HG03045 (cell line): ENCODE results near the gene LIPM.
"Not testable (repeated sequence)": the region's sequence is repeated elsewhere in the genome, so short reads cannot be mapped to it uniquely, and the experiment has no call there.

ENCODE experiments used
- ATAC-seq: cut with Tn5 transposase; IDR thresholded peaks from one replicate; pipeline ENCODE4 v1.9.1; 2021; ENCODE audit warnings: mild to moderate bottlenecking, moderate library complexity; ENCODE audit not compliant: unreplicated experiment

Gene LIPM

DNA sequence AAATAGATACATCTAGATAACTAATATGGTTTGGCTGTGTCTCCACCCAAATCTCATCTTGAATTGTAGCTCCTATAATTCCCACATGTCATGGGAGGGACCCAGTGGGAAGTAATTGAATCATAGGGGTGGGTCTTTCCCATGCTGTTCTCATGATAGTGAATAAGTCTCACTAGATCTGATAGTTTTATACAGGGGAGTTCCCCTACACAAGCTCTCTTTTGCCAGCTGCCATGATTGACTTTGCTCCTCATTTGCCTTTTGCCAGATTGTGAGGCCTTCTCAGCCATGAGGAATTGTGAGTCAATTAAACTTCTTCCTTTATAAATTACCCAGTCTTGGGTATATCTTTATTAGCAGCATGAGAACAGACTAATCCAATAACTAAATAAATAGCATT is 35.1 kb downstream of the LIPM start:
- ATAC-seq = not testable (repeated sequence)

DNA sequence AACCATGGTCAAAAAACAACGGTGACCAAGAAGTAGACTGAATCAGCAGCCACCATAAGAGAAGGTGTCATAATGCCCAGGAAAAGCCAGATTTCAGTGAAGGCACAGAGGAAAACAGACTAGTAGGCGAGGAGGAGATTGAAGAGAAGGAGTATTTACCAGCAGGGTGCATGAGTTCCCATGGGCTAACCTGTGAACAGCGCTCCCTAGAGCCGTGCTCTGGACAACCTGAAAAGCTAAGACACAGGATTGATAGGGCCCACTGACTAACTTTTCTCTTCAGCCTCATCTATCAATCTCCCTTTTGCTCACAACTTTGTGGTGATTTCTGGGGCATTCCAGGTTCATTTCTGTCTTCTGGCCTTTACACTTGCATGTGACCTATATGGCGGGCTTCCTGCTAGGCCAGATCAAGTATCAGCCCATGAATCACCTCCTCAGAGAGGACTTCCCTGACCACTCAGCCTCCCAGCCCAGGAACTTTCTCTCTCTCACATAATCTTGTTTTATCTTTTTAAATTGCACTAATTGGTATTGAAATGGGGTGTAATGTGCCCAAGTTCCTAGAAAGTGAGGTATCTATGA is 36.3 kb downstream of the LIPM start:
- ATAC-seq = no peak

DNA sequence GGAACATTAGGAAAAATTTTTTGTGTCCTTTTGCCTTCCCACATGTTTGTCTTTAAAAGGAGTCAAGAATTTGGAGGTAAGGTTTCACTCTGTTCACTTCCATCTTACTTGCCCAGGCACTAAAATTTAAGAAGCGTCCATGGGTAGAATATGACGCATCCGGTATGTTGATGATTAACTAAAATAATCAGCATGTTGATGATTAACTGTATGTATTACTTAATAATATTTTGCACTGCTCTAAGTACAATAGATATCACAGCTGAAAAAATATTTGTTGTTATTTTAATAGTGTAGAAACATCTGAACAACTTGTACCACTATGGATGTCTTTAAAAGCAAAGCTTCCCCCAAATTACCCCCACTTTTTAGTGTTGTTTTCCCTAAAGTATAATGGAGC is 37.6 kb downstream of the LIPM start:
- no peak for ATAC-seq

DNA sequence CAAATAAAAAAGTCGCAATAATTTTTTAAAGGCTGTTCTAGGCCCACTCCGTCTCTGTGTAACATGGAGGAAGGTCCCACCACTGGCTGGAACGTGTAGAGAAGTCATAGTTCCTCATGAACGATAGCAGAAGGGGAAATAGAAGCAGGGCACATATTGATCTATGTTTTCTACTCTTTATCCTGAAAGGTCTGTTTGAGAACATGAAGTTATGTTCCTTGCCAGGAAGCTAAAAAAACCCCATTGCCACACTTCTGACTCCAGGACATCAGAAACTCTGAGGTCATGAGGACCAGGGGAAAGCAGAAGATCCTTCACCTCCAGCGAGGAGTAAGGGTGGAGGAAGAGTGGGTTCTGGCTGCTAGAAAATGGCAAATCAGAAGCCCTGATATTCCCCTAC is 38.4 kb downstream of the LIPM start:
- no peak for ATAC-seq

DNA sequence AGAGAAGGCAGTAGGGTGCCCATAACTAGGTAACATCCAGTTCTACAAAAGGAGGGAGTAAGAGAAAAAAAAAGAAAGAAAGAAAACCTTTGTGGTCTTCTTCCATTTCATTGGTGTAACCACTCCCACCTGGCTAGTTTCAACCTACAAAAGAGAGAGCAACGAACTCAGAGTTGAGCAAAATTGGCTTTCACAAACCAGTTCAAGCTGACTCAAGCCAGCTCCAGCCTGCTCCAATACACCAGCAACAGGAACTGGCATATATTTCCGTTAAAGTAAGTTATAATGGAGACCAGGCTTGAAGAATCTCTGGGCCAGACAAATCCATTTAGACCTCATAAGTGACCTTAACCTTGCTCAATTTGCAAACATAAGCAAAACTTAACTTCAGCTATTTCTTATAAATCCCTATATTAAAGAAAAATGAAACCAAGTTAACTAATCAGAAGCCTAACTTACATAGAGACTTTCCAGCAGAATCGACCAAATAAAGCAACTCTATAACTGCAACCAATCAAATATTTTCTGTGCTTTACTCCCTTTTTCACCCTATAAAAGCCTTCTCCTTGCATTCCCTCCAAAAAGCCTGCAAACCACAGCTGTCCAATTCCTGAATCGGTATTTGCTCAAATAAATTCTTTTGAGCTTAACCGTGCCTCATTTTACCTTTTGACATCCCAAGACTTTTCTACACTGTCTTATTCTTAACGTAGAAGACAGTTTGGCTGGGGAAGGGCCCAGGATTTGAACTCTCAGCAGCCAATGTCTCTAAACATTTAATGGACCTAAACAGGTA is 39.0 kb downstream of the LIPM start:
- ATAC-seq = no peak

DNA sequence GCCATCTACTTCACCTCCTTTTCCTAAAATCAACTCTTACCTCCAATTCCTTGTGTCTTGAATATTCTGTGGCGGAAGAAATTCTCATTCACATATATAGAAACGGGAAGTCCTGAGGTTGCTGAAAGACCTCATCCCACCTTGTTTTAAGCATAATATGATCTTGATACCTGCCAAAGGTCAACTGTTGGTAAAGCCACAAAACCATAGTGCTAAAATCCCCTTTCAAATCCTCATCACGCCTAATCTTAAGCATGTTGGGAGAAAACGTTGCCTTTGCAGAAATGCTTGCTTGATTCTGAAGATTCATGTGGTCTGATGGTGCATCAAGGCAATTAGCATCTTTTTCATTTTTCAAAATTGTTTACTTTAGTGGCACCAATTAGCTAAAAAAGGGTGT is 40.6 kb downstream of the LIPM start:
- no peak for ATAC-seq

DNA sequence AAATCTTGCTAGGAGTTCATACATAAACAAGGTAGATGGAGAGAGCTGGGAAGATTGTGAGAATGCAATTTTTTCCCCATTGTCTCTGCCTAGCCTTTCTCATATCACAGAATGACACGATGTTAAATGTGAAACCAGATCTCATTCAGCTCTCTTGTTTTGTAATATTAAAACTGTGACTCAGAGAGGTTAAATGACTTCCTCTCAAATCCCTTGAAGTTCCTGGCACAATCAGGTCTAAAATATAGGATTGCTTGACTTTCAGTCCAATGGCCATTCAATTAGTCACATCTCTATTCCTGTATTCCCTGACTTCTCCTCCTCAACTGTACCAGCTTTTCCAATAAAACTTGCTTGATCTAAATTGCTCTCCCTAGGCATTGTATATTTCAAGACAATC is 46.0 kb downstream of the LIPM start:
- no peak for ATAC-seq

DNA sequence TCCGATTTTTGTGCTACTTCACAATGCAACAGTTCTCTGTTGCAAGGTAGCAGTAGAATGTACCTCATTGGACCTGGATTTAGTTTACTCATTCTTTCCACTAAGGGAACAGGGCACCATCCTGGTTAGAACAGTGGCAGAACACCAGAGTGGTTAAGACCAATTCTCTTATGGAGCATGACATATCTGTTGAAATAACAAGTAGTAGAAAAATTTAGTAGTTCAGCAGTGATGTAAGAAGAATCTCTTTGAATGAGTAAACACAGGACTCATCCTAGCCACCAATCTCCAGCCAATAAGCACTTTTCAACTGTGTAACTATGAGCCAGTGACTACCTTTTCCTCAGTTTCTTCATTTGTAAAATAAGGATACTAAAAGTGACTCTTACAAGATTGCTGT is 46.7 kb downstream of the LIPM start:
- ATAC-seq = no peak

DNA sequence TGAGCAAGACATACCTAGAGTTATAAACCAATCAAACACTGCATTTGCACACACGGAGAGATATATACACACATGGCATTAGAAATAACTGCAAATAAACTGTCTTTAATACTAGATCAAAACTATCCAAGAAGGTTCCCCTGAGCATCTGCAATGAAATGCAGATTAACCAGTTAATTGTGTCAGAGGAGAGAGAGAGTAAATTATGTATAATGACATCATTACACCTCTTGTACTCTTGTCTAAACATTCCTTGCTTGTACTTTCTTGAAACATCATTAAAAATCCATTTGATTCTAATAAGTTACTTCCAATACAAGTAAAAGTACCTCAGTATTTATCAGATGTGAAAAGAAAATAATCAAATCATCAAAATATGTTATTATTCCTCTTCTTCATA is 48.2 kb downstream of the LIPM start:
- ATAC-seq = no peak

DNA sequence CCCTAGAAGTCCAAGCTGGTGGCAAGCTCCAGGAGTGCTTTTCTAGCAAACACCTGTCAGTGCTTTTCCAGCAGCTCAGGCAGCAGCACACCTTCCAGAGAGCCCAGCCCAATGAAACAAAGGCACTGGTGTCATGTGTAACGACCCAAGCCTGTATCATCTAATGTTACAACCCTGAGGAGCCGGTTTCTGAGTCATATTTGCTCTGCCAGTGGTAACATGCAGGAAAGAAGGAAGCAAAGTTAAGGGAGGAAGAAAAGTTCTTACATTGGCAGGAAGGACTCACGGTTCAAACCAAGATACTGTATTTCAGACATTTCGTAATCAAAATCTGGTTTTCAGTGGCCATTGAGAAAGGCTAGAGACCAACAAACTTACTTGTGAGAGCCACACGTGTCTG is 49.2 kb downstream of the LIPM start, which contains the start of gene ANKRD22:
TSS of gene ANKRD22 (minus strand) at position 139 of the 400 bp plus-strand sequence. CDS start 237 bp downstream, outside the sequence.
- no peak for ATAC-seq

DNA sequence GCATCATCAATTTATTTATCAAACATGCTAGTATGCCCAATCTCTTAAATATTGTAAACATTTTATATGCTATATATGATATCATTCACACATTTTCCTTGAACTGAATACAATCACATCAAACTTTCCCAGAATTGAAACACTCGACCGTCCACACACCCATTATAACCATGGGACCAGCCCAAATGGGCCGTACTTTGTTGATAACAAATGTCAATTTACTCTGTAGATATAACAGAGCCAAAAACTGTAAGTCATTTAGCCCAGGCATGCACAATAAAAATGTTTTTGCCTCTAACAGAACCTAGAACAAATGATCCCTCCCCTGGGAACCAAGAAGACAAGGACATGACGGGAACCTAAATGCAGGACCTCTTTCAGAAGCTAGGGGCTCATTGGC is 49.8 kb downstream of the LIPM start:
- ATAC-seq = no peak

DNA sequence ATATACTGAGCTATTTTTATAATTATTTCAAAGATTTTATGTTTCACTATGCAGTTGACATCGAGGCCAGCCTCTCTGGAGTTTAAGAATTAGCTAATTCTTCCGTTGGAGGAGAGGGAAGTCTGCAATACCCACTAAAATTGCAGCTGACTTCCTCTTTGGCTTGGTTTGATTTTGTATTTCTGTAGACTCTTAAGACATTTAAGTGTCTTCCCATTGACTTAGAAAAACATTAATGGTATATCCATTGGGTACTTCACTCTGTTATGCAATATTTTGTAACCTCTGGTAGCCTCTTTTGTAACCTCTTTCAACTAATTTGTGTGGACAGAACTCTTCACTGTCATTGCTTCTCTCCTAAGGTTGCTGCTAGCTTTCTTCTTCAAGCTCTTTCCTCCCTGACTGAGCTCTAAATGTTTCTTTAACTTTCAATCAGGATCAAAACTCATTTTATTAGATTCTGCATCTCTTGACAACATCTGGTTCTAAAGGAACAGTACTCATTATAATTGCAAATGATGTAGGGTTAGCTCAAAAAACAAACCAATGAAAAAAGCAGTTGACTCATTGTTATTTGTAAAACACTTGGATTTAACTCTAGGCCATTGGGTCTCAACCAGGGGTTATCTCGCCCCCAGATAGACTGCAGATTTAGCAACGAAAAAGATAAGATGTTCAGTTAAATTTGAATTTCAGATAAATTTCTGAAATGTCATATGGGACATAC is 50.8 kb downstream of the LIPM start:
- no peak for ATAC-seq

DNA sequence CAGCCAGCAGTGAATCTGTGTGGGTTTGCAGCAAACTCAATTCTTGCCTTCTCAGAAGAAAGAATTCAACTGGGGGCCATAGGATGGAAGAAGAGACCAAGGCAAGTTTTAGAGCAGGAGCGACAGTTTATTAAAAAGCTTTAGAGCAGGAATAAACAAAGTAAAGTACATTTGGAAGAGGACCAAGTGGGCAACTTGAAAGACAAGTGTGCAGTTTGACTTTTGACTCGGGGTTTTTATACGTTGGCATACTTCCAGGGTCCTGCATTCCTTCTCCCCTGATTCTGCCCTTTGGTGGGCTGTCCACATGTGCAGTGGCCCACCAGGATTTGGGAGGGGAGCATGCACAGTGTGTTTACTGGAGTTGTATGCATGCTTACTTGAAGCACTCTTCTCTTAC is 52.2 kb downstream of the LIPM start:
- no peak for ATAC-seq

DNA sequence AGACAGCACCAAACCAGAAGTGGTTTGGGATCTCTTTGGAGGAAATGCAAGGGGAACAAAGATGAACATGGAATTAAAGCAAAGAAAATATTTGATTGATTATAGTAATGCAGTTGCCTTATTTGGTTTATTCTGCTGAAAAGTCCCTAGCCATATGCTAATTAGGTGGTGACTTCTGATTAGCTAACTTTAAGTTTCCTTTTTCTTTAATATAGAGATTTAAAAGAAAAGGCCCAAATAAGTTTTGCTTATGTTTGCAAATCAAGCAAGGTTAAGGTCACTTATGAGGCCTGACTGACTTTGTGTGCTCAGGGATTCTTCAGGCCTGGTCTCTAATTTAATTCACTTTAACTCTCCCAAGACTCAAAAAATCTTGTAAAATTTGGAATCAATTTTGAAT is 55.3 kb downstream of the LIPM start:
- no peak for ATAC-seq

DNA sequence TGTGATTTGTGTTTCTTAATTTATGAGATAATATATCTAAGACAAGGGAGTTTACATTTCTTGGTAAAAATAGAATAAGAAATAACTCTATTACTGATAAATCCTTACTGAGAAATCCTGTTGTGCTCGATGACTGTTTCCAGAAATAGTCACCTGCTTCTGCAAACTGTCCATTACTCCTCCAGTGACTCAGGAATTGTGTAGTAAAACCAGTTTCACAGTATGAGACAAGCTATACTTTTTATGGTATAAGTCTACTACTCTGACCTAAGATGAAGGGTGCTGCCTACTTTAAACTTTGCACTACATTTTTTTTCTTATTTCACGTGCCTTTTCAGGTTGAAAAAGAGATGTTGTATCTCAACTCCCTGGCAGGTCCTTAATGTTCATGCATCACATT is 56.0 kb downstream of the LIPM start:
- no peak for ATAC-seq

DNA sequence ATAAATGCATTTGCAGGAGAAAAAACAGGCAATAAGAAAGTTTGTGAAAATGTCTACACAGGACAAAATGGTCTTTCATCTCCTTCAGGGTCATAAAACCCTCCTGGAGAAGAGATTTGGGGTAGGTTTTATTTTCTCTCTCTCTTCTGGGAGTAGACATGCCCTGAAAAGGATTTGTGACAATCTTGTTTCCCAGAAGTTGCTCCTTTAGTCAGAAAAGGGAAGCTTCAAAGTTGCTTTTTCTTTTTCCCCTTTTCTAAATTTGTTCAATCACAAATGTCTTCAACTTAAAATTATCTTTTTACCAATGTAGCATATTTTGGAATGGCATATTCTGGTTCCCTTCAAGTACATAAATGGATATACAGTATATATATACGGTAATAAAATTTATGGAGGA is 58.5 kb downstream of the LIPM start:
- ATAC-seq = no peak

DNA sequence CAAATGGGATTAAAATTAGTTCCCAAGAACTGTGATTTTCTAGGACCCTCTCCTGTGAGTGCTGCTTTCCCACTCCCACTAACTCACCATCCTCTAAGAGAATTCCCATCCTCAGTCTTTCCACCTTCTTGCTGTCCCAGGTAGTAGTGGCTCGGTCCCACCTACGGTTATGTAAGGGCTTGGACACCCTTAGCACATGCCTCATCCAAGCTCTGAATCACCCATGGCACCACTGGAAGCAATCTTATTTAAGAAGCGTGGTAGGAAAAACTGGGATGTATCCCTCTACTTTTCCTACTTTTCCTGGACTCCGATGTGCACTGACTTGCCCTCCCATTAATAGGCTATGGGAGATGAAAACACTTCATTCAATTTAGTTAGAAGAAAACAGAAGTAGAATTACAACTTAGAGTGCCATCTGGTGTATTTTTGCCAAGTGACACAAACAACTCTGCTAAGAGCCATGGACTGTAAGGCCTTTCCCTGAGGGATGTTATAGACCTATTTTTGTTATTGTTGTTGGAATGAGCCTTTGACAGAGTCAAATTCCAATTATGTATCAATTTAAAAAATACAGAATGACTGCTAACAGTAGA is 62.8 kb downstream of the LIPM start:
- ATAC-seq = no peak

DNA sequence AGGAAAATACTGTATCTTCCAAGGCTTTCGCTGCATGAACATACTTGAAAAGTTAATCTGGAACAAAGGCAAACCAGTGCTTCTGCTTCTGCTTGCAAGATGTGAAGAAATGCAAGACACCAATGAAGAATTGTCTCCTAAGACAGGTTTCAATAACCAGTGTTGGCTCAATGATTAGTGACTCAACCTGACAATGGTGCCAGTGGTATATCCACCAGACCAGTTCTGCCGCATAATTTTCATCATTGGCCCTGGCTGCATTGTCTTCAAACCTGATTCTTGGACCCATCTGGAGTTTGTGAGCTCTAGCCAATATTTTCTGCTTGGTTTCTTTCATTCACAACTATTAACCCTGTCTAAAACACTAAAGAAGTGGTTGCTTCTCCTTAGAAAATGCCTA is 63.9 kb downstream of the LIPM start:
- no peak for ATAC-seq

DNA sequence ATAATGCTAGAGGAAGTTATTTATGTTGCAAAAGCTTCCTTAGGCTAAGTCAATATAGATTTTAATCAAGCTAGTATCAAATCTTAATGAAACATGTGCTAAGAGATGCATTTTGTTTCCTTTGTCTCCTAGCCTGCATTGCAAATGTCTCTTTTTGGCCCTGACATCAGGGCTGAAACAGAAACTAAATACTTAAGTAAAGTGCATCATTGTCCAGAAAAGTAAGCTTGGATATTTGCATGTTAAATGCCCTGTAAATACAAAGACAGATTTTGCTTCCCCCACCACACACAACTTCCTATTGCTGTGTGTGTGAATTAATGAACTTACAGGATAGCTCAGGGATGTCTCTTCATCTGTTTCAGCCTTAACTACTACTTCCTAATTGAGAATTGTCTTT is 67.6 kb downstream of the LIPM start:
- ATAC-seq = no peak
